ENCODE results near the gene ZBTB16. TPM values are rescaled to one million over a fixed set of nuclear protein-coding genes. Genes with fewer than 3 reads are reported as not detected.

ZBTB16 gene
- 8.1 and 21.7 TPM in 2 replicates for total RNA-seq

GRCh38 chr11:114059278-114059983 is at the start of gene ZBTB16:
Gene ZBTB16, plus strand, starts transcription at chr11:114059711. Its CDS starts 3,590 bp downstream, at chr11:114063301.

GRCh38 chr11:114295676-114296604 is 236.4 kb downstream of the ZBTB16 start, which contains the start of gene NNMT:
Gene NNMT, plus strand, starts transcription at chr11:114296399. Its CDS starts 158 bp downstream, at chr11:114296557.

Other genes starting within 250 kb of the ZBTB16 start
- 35.7 and 47.1 TPM in 2 replicates for gene USP28, start 184.1 kb upstream of the ZBTB16 start, total RNA-seq
- not detected in 2 replicates for gene HTR3B, start 154.9 kb upstream of the ZBTB16 start, total RNA-seq
- not detected in 2 replicates for gene HTR3A, start 84.6 kb upstream of the ZBTB16 start, total RNA-seq
- 457 and 588 TPM in 2 replicates for gene NNMT, start 236.7 kb downstream of the ZBTB16 start, total RNA-seq